Measurements from ENCODE around the gene CAPN12. TPM values are rescaled to one million over a fixed set of nuclear protein-coding genes. Genes with fewer than 3 reads are reported as not detected.
"Not testable (repeated sequence)": the region's sequence is repeated elsewhere in the genome, so short reads cannot be mapped to it uniquely, and the experiment has no call there.

CAPN12 gene
- 1 to 10 TPM; 1.9 to 2.9 TPM for total RNA-seq
- long read RNA-seq, donor 1, partial matches to known transcripts, result 1 of 2 reads
- long read RNA-seq, donor 1, other reads (novel, unspliced or antisense), result 1 of 2 reads
- long read RNA-seq, donor 2, partial matches to known transcripts, result 1 of 8 reads
- long read RNA-seq, donor 2, other reads (novel, unspliced or antisense), result 7 of 8 reads

GRCh38 chr19:38744298-38744681, at the start of gene CAPN12:
Gene CAPN12, minus strand, starts transcription at chr19:38744474. Its CDS starts 309 bp downstream, at chr19:38744165.
- intact Hi-C loops (cut with DNase I), result no loop called here

DNA sequence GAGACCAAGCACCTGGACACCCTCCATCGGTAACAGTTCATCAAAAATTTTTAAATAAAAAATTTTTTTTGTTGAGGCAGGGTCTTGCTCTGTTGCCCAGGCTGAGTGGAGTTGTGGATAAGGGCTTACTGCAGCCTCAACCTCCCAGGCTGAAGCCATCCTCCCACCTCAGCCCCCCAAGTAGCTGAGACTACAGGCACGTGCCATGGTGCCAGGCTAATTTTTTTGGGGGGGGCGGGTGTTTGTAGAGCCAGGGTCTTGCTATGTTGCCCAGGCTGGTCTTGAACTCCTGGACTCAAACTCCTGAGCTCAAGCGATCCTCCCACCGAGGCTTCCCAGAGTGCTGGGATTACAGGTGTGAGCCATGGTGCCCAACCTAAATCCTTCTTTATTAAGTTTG, 49.4 kb upstream of the CAPN12 start:
- intact Hi-C loops (cut with DNase I), result no loop called here
- DNase-seq (ENCODE audit: low spot score), result no peak

More at GRCh38 chr19:38744298-38744681, at the start of gene CAPN12:
- DNase-seq (ENCODE audit: low spot score), result no peak

GRCh38 chr19:38793177-38793576, 48.9 kb upstream of the CAPN12 start:
- DNase-seq (ENCODE audit: low spot score), result no peak
- intact Hi-C loops (cut with DNase I), result no loop called here

DNA sequence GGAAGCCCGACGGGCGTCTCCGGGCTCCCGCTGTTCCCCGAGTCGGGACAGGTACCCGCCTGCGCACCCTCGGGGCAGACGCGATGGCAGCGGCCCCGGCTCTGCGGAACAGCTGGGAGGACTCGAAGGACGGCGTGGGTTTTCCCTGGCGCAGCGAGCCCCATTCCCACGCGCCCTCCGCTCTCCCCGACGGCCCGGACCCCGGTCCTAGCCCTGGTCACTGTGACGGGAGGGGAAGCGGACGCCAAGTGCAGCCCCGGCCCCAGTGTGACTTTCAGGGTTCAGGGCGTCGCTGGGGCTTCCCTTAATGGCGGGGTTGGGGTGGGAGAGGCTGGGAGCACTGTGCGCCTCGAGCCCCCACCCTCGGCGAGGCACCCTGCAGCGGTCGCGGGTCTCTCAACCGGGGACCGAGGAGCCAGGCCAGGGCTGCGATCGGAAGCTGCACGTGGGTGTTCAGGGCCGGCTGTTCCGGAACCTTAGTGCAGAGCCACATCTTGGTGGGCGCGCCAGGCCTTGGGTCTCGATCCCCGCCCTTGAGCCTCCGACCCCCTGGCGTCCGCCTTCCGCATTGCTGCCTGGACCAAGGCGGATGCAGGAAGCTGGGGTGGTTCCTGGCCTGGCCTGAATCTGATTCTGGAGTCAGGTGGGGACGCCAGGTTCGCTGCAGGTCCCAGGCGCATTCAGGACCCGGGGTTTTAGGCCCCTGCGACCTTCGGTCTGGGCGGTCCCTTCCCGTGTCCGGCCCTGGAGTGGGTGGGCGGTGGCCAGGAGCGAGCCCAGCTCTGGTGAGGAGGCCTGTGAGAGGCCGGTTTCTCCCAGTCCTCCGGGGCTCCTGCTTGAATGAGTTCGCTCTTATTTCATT, 48.2 kb upstream of the CAPN12 start:
- no peak for DNase-seq (ENCODE audit: low spot score)
- intact Hi-C loops (cut with DNase I), result no loop called here

GRCh38 chr19:38791451-38792064, 47.3 kb upstream of the CAPN12 start:
- DNase-seq (ENCODE audit: low spot score); intact Hi-C loops (cut with DNase I): not testable (repeated sequence)

DNA sequence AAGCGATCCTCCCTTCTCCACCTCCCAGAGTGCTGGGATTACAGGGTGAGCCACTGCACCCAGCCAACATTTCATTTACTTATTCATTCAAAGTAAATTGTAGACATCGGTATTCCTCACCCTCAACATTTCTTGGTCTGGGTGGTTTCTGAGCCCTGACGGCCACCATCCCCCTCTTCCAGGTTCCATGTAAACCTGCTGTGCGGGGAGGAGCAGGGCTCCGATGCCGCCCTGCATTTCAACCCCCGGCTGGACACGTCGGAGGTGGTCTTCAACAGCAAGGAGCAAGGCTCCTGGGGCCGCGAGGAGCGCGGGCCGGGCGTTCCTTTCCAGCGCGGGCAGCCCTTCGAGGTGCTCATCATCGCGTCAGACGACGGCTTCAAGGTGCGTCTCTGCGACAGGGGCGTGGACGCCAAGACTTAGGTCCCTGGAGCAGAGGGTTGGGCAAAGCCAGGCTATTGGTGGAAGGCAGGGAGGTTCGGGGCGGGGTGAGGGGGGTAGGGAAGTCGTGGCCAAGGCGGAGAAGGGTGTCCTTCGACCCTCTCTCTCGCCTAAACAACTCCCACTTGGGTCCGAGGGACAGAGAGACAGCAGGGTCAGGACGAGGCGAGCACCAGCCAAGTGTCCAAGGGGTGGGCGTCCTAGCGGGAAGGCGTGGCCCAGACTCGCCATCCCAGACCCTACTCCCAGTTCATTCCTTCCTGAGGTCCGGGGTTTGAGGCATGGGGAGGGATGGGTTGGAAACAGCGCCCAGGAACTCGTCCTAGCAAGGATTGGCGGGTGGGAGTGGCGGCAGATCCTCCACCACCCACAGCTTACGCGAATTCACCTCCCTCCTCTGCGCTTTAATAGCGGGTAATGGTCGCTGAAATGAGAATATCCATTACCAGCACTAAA, 46.5 kb upstream of the CAPN12 start:
- DNase-seq (ENCODE audit: low spot score); intact Hi-C loops (cut with DNase I): not testable (repeated sequence)

DNA sequence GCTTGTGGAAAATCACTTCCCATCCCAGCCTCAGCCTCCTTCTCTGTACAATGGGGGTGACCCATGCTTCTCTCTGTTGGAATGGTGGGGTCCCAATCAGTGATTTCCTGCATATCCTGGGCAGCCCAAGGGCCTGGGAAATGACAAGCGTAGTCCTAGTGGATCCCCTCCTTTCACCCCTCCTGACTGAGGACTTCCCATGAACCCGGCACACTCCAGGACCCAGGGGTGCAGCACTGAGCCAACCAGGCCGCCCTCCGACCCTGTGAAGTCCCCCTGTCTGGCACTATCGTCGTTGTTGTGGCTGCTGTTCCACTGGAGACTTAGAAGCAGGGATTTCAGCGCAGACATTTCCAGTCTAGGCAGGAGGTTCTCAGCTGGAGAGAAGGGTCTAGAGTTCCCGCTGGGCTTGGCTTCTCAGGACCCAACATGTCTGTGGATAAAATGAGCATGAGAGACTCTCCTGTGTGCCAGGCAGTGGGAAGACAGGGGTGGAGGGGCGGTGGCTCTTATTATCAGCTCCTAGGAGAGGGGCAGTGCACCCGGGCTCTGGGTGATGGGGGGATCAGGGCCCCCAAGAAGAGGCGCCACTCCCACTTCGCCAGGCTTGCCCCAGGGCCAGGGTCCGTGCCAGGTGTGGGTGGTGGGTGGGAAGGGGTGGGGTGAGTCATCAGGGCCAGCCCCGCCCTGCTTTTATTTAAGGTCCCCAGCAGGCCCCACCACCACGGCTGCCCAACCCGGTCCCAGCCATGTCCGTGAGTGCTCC, 44.4 kb upstream of the CAPN12 start, which contains the start of gene LGALS7B:
LGALS7B (plus strand) TSS at position 723 of the 766 bp plus-strand sequence; CDS start at position 750, 27 bp downstream.
- DNase-seq (ENCODE audit: low spot score), result no peak
- intact Hi-C loops (cut with DNase I), result no loop called here

DNA sequence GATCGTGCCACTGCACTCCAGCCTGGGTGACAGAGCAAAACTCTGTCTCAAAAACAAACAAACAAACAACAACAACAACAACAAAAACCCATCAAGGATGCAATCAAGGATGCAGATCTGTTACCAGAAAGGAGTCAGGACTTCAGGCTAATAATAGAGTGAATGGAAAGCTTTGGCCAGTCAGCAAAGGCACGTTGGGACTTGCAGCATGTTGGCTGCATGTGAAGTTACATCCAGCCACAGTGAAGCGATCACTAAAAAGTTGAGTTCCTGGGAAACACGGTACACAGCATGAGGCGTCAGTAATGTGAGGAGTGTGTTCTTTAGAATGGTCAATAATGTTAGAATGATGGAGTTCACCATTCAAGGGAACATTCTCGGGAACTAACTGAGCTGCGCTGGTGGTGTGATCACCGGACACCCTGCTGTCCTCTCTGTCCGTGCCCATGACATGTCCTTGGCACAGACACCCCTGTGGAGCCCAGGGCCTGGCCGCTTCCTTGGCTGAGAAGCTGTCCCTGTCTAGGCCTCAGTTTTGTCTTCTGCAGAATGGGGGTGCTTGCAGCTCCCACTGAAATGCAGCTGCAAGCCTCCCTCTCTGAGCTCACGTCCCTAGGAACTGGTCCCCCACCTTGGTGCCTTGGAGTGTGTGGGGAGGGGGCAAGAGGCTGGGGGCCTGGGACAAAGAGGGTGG, 42.4 kb upstream of the CAPN12 start:
- DNase-seq (ENCODE audit: low spot score), result no peak

GRCh38 chr19:38786061-38786460, 41.8 kb upstream of the CAPN12 start:
- DNase-seq (ENCODE audit: low spot score); intact Hi-C loops (cut with DNase I): not testable (repeated sequence)

More for the DNA sequence above, 42.4 kb upstream of the CAPN12 start:
- intact Hi-C loops (cut with DNase I), result no loop called here

GRCh38 chr19:38785187-38785699, 41.0 kb upstream of the CAPN12 start:
- no peak for DNase-seq (ENCODE audit: low spot score)
- intact Hi-C loops (cut with DNase I), result no loop called here

DNA sequence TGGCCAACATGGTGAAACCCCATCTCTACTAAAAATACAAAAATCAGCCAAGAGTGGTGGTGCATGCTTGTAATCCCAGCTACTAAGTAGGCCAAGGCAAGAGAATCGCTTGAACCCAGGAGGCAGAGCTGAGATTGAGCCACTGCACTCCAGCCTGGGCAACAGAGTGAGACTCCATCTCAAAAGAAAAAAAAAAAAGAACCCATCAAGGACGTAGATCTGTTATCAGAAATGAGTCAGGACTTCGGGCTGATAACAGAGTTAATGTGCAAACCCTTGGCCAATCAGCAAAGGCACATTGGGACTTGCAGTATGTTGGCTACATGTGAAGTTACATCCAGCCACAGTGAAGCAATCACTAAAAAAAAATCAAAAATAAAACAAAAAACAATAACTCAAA, 40.0 kb upstream of the CAPN12 start:
- intact Hi-C loops (cut with DNase I), result no loop called here
- DNase-seq (ENCODE audit: low spot score), result no peak

- DNase-seq (ENCODE audit: low spot score); intact Hi-C loops (cut with DNase I): not testable (repeated sequence)
Measured at GRCh38 chr19:38782212-38782611, 37.9 kb upstream of the CAPN12 start.

DNA sequence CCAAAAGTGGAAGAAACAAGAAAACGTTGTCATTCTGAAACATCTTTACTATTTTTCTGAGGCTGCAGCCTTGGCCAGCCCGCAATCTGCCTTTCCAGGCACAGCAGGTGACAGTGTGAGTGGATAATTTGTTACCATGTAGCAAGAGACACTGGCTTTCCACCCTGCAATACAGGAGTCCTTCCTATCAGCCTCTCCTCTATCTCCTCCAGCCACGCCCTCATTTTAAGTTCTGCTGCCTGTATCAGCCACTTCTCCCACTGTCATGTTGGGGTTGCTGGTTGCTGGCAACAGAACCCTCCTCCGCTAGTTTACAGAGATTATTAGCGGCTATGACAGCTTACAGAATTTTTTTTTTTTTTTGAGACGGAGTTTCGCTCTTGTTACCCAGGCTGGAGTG, 36.8 kb upstream of the CAPN12 start:
- intact Hi-C loops (cut with DNase I), result no loop called here
- no peak for DNase-seq (ENCODE audit: low spot score)

GRCh38 chr19:38780443-38780842, 36.2 kb upstream of the CAPN12 start:
- no peak for DNase-seq (ENCODE audit: low spot score)
- intact Hi-C loops (cut with DNase I), result no loop called here

GRCh38 chr19:38778733-38779132, 34.5 kb upstream of the CAPN12 start:
- intact Hi-C loops (cut with DNase I), result no loop called here
- DNase-seq (ENCODE audit: low spot score), result no peak

DNA sequence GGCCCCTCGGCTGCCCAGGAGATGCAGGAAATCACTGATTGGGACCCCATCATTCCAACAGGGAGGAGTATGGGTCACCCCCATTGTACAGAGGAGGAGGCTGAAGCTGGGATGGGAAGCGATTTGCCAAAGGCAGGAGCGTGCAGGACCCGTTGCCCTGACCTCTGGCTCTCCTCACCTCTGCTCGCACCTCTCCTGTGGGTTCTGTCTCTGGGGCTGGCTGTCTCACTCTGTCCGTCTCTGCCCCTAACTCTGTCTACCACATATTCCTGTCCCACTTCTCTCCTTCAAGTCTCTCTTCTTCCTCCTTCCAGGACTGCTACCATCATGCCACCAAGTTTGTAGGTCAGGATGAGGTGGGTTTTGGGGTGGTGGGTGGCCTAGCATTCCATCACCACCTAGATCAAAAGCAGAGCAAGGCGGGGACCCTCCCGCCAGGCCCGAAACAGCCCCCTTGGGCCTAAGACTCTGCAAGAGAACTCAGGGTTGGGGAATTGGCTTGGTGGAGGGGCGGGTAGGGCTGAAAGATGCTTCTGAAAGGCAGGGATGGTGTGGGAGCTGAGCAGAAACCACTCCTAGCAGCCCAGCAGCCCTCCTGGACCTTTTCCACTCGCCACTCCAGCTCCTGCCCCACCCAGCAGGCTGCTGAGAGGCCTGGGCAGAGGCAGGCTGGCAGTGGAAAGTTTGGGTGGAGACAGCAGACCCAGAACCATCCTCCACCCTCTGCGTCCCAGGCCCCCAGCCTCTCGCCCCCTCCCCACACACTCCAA, 30.1 kb upstream of the CAPN12 start:
- intact Hi-C loops (cut with DNase I), result no loop called here
- DNase-seq (ENCODE audit: low spot score), result no peak

All from posterior vena cava (tissue), 2 donors.